Measurements from ENCODE around the gene MTG2.

The MTG2 gene

DNA sequence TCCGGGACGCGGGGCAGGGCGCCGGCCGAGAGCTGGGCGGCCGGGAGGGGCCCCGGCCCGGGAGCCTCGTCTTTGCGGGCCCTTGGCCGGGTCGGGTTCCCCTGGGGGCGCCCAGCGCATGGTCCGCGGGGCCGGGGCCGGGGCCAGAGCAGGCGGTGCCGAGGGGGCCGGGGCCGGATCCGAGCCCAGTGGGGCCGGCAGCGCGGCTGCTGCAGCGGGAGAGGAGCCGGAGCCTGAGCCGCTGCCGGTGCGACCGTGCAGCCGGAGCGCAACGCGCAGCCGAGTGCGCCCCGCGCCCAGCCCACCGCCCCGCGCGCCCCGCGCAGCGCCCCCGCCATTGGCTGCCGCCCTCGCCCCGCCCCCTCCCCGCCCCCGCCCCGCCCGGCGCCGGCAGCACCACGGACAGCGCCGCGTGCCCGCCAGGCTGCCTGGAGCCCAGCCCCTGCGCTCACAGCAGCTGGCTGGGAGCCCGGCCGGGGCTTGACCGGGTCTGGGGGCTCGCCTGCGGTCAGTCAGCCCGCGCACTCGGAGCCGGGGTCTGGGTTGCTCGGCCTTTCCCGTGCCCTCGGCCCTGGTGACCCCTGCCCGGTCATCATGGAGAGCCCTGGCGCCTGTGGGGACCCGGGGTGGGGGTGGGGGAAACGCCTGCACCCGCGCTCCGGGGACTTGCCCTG lies 37.3 kb downstream of the MTG2 start, which contains the start of gene HRH3:
Gene HRH3 (minus strand): TSS at position 287 of the 674 bp plus-strand sequence. CDS start 308 bp downstream, outside the sequence.
- peak; percentile 10 for DNase-seq (ENCODE audit: low read depth)

- DNase-seq (ENCODE audit: low read depth): no peak
Measured at GRCh38 chr20:62220666-62221568, 38.1 kb downstream of the MTG2 start.

- DNase-seq (ENCODE audit: low read depth): no peak
Measured at GRCh38 chr20:62222266-62222850, 39.5 kb downstream of the MTG2 start.

- no peak for DNase-seq (ENCODE audit: low read depth)
Measured at GRCh38 chr20:62222972-62223371, 40.1 kb downstream of the MTG2 start.

GRCh38 chr20:62223571-62223970 lies 40.7 kb downstream of the MTG2 start:
- DNase-seq (ENCODE audit: low read depth): no peak

- no peak for DNase-seq (ENCODE audit: low read depth)
Measured at GRCh38 chr20:62224113-62224855, 41.5 kb downstream of the MTG2 start.

- DNase-seq (ENCODE audit: low read depth): no peak
Measured at GRCh38 chr20:62225026-62225425, 42.2 kb downstream of the MTG2 start.

DNA sequence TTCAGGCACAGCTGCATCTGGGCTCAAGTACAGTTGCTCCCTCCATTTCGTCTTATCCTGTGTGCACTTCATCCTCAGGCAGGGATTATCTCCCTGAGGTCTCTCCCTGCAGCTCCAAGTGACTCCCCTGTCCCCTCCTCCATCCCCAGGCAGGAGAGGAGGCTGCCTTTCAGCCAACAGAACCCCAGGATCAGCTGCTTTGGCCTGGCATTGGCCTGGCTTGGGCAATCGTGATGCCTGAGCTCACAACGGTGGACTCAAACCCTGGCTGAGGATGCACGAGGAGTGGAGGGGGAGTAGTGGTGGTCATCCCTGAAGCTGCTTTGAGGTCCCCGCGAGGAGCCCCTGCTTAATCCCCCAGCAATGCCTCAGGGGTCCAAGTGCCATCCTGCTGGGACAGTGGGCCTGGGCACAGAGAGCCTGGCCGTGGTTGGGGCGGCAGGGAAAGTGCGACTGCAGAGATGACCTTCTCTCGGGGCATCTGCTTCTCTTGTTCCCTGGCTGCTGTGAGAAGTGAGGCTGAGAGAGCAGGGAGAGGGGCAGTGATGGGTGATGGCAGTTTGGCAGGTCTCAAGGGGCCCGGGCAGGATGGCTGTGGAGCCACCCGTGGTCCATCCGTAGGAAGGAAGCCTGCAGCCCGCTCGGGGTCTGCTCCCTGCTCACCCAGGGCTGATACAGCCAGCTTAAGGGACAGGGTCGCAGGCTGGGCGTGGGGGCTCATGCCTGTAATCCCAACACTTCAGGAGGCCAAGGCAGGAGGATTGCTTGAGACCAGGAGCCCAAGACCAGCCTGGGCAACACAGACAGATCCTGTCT lies 43.2 kb downstream of the MTG2 start:
- DNase-seq (ENCODE audit: low read depth): no peak

GRCh38 chr20:62226707-62227590 lies 44.1 kb downstream of the MTG2 start:
- DNase-seq (ENCODE audit: low read depth): no peak

DNA sequence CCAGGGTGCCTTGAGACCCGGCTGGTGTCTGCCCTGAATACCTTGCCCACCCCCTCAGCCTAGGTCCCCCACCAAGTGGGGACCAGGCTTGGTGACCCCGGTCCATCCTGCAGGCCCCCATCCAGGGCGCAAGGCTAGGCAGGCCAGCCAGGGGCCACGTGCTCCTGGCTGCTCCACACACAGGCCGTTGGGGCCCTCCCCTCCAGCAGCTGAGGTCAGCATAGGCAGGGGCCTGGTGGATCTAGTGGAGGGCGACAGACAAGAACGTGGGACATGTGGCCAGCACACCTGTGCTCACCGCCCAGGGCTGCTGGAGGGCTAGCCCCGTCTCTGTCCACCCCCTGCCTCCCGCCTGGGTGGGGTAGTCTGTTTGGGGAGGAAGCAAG lies 44.8 kb downstream of the MTG2 start:
- no peak for DNase-seq (ENCODE audit: low read depth)

DNA sequence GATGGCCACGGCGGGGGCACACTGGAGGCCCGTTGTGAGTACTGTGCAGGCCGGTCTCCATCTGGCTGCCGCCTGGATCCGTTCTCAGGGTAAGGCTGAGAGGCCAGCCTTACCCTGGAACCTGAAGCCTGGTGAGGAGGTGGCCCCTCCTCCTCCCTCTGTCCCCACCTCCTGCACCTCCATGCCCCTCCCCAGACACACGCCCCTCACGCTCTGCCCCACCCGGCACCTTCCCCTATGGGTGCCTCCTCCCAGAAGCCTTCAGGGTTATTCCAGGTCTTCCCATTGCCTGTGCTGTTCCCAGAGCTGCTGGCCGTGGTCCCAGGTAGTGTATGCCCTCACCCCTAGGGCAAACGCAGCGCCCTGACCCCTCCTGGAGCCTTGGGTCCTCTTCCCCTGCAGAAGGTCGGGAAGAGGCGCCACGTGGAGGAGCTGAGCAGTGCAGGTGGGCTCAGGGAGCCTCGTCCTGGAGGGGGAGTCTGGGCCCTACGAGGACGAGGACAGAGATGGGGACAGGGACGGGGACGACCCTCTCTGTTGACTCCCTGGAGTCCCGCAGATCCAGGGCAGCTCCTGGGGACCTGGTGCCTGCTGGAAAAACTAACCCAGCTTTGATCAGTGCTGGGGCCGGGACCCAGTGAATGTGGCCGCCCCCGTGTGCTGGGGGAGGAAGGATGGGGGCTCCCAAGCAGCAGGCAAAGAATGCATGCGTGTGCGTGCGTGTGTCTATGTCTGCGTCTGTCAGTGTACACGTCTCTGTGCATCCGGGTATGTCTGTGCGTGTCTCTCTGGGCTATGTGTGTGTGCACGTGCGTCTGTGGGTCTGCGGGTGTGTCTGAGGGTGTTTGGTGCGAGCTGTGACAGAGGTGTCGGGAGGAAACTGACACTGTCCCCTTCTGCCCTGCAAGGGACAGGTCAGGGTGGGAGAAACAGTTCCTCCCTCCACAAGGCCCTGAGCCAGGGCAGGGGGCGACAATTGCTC lies 45.4 kb downstream of the MTG2 start:
- DNase-seq (ENCODE audit: low read depth): no peak

DNA sequence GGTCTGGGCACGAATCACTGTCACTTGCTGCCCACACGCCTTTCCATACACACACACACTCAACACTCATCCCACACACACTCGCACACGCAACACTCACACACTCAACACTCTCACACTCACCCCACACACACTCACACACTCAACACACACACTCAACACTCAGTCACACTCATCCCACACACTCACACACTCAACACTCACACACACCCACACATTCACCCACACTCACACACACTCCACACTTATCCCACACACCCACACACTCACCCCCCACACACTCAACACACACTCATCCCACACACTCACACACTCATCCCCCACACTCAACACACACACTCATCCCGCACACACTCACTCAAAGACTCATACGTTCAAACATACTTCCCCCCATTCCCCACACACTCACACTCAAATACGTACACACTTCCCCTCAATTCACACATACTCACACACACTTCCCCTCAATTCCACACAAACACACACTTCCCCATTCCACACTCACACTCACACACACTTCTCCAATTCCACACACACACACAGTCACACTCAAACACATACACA lies 46.2 kb downstream of the MTG2 start:
- DNase-seq (ENCODE audit: low read depth): no peak

DNA sequence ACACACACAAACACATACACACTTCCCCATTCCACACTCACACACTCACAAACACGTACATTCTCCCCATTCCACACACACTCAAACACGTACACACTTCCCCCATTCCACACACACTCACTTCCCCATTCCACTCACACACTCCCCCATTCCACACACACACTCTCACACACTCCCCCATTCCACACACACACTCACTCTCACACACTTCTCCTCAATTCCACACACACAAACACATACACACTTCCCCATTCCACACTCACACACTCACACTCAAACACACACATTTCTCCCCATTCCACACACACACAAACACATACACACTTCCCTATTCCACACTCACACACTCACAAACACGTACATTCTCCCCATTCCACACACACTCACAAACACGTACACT lies 46.8 kb downstream of the MTG2 start:
- DNase-seq (ENCODE audit: low read depth): no peak

DNA sequence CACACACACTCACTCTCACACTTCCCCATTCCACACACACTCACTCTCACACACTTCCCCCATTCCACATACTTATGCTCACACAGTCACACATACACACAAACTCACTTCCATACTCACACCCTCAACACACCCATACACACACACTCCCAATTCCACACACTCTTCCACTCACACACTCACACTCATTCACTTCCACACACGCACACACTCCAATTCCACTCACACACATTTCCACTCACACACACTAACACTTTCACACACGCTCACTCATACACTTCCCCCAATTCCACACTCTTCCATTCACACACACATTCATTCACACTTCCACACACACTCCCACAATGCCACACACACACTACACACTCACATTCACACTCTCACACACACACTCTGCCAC lies 47.4 kb downstream of the MTG2 start:
- no peak for DNase-seq (ENCODE audit: low read depth)

- no peak for DNase-seq (ENCODE audit: low read depth)
Measured at GRCh38 chr20:62230696-62231095, 47.9 kb downstream of the MTG2 start.

GRCh38 chr20:62231292-62231691 lies 48.5 kb downstream of the MTG2 start:
- no peak for DNase-seq (ENCODE audit: low read depth)

DNA sequence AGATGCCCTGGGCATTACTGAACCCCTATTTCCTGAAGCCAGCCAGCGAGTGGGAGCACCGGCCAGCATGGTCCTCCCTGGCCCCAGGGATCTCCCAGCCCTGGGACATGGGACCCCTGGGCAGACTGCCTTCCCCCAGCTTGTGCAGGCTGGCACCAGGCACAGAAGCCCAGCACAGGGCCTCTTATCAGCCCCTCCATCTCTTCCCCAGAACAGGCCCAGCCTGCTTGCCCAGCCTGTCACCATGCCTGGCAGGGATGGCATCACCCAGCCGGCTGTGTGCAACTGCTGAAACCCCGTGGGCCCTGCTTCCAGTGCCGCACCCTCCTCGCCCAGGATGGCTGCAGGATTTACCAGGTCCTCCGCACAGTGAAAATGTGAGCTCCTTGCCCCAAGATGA lies 49.4 kb downstream of the MTG2 start:
- no peak for DNase-seq (ENCODE audit: low read depth)

DNA sequence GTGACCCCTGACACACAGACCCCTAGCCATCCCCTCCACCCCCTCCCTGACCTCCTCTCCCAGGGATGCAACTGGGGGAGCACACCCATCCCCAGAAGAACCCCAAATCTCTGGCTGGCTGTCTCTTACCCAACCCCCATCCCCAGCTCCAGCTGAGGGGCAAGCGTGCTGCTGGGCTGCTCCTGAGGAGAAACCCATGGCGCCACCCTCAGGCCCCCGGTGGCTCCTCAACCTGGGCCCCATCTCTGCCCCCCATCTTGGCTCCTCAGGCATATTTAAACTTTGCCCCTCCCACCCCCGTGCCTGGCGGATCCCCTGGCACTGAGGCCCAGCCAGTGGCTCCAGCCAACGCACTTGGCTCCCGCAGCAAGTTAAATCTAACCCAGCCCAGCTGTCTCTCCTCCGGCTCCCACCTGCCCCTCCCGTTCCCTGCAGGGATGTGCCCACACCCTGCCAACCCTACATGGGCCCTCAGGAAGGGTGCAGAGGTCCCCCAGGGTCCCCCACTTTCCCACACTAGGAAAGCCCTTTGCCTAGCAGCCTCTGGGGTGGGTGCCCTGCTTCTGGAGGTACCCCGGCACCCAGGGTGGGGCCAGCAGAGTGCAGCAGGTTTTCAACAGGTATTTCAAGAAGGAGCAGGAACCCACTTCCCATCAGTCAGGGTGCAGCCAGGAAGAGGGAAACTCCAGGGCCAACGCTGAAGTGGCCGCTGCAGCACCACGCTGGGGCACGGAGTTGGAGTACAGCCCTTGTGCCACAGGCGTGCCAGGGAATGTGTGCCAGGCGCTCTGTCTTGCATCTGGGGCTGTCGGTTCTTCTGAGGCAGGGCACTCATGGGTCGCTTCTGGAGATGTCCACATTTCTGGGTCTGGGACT lies 50.2 kb downstream of the MTG2 start:
- DNase-seq (ENCODE audit: low read depth): no peak

Data from activated T-helper 9 cell treated with anti-CD3 and anti-CD28 coated beads, Interleukin-2, amount 50 U/mL, for 16 hours (primary cell).